Upper lobe of right lung (tissue), 1 donor: ENCODE measurements around the gene ASTN1. TPM values are rescaled to one million over a fixed set of nuclear protein-coding genes. Genes with fewer than 3 reads are reported as not detected.

Experiments used
- ATAC-seq: fragments of 200-7000 bp; cut with Tn5 transposase; one replicate; pipeline ENCODE4 v1.9.1; 2020; ENCODE audit warnings: mild to moderate bottlenecking, moderate library complexity
- DNase-seq: peaks from one replicate; pipeline ENCODE4 v3.0.0-alpha.2; 2020
- H3K27ac ChIP-seq: fragments of 200-600 bp; one replicate; pipeline ENCODE4 v1.8.0; 2022
- H3K27me3 ChIP-seq: fragments of 200-600 bp; one replicate; pipeline ENCODE4 v1.8.0; 2022; ENCODE audit warnings: mild to moderate bottlenecking
- H3K36me3 ChIP-seq: fragments of 200-600 bp; one replicate; pipeline ENCODE4 v1.8.0; 2022
- H3K4me1 ChIP-seq: fragments of 200-600 bp; one replicate; pipeline ENCODE4 v1.8.0; 2022
- H3K4me3 ChIP-seq: fragments of 200-600 bp; one replicate; pipeline ENCODE4 v1.8.0; 2022; ENCODE audit warnings: mild to moderate bottlenecking
- H3K9me3 ChIP-seq: fragments of 200-600 bp; one replicate; pipeline ENCODE4 v1.8.0; 2022
- CTCF ChIP-seq: fragments of 200-600 bp; IDR thresholded peaks from one replicate; pipeline ENCODE4 v1.8.0; 2022; ENCODE audit warnings: antibody characterized with exemption
- intact Hi-C: fragments of 100-400 bp; cut with DNase I; formaldehyde crosslinking; loops from one replicate; pipeline ENCODE4 v1.11.0; 2022
- total RNA-seq: library from RNA; stranded (reverse); fragmentation: NEBNext Ultra II Directional; extraction: Animal tissue kit (Norgen Biotek cat#: 25700); gene quantifications from one replicate; pipeline ENCODE4 v1.2.1, GENCODE V29; 2021
- donor health status: DM: no; HTN: yes; CAD: no; lungs with severe emphysema.

Gene ASTN1
- total RNA-seq, 1 donor from 2014 or later = 0.20 TPM

- Histone ChIP-seq H3K4me1 (no peaks in the 10 kb centered on the region), H3K9me3 (no peaks in the 10 kb centered on the region)
Measured at GRCh38 chr1:176926330-176927086, 238.0 kb downstream of the ASTN1 start.

DNA sequence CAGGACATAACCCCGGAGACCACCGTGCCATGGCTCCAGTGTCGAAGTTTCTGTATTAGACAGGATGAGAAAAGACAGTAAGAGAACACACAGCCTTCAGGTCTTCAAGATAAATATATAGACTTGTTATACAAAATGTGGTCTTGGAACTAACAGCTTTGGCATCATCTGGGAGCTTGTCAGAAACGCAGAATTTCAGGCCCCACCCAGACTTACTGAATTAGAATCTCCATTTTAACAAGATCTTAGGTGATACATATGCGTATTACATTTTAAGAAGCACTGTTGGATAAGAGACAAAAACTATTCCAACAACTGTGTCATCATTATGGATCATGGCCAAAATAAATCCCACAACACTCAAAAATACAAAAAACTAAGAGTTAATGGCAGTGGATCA lies 239.3 kb downstream of the ASTN1 start:
- no peak overlapping the region for H3K27ac ChIP-seq
- no peak for TF ChIP-seq CTCF
- no peak for ATAC-seq
- no peaks in the 10 kb centered on the region for H3K27me3 ChIP-seq
- no peaks in the 10 kb centered on the region for H3K4me1 ChIP-seq
- no peak for DNase-seq
- intact Hi-C loops = no loop called here
- H3K9me3 ChIP-seq = no peaks in the 10 kb centered on the region
- no peak overlapping the region for H3K4me3 ChIP-seq
- no peaks in the 10 kb centered on the region for H3K36me3 ChIP-seq

More at GRCh38 chr1:176926330-176927086, 238.0 kb downstream of the ASTN1 start:
- intact Hi-C loops = no loop called here
- Histone ChIP-seq H3K27me3 (no peaks in the 10 kb centered on the region), H3K27ac (no peak overlapping the region), H3K36me3 (no peaks in the 10 kb centered on the region), H3K4me3 (no peak overlapping the region)
- no peak for DNase-seq
- no peak for ATAC-seq
- TF ChIP-seq CTCF = no peak

DNA sequence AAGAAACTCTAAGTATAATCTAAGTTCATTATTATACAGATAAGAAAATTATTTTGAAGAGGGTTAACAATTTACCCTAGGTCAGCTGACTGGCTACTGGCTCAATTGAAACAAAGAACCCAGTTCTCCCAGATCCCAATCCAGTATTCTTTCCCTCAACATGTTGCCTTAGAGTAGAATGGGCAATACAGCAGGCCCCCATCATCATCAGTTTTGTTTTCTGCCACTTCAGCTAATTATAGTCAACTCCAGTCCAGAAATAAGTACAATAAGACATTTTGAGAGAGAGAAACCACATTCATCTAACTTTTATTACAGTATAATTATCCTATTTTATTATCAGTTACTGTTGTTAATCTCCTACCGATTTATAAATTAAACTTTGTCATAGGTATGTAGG lies 241.2 kb downstream of the ASTN1 start:
- Histone ChIP-seq H3K4me1 (no peaks in the 10 kb centered on the region), H3K27me3 (no peaks in the 10 kb centered on the region), H3K36me3 (no peaks in the 10 kb centered on the region), H3K4me3 (no peak overlapping the region), H3K9me3 (no peaks in the 10 kb centered on the region), H3K27ac (no peak overlapping the region)
- DNase-seq (no peak), ATAC-seq (no peak)
- intact Hi-C loops = no loop called here
- no peak for TF ChIP-seq CTCF

- no peaks in the 10 kb centered on the region for H3K9me3 ChIP-seq
- H3K27me3 ChIP-seq = no peaks in the 10 kb centered on the region
- no peak overlapping the region for H3K4me3 ChIP-seq
- no peak for DNase-seq
- no peak overlapping the region for H3K27ac ChIP-seq
- H3K4me1 ChIP-seq = no peaks in the 10 kb centered on the region
- H3K36me3 ChIP-seq = no peaks in the 10 kb centered on the region
- no peak for ATAC-seq
- intact Hi-C loops = no loop called here
- no peak for TF ChIP-seq CTCF
Measured at GRCh38 chr1:176919386-176920378, 244.8 kb downstream of the ASTN1 start.

DNA sequence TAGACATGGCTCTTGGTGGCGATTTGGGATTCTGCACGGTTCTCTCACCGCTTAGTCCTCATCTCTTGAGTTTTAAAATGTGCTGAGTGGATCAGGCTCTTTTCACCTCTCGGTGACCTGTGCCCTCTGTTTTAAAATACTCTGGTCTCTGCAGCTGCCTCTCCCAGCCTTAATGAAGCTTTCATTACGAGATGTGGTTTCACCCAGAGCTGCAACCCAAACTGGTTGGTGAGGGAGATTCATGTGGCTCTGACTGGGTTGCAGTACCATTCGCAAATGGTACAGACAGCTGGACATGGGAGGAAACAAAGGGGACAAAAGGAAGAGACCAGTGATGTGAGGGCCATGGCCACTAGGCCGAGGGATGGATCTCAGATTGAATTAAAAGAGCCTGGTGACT lies 258.9 kb downstream of the ASTN1 start:
- Histone ChIP-seq H3K9me3 (no peaks in the 10 kb centered on the region), H3K4me3 (no peak overlapping the region), H3K27me3 (peaks cover 14% of the 10 kb centered on the region), H3K27ac (no peak overlapping the region), H3K4me1 (no peaks in the 10 kb centered on the region), H3K36me3 (no peaks in the 10 kb centered on the region)
- intact Hi-C loops = no loop called here
- no peak for ATAC-seq
- DNase-seq = no peak
- no peak for TF ChIP-seq CTCF
